WTC11 (cell line): ENCODE data around the gene IPP. TPM values are rescaled to one million over a fixed set of nuclear protein-coding genes. Genes with fewer than 3 reads are reported as not detected.
"Not testable (repeated sequence)": the region's sequence is repeated elsewhere in the genome, so short reads cannot be mapped to it uniquely, and the experiment has no call there.

ENCODE experiments used
- ATAC-seq: fragments of 200-7000 bp; cut with Tn5 transposase; 2 replicates; pipeline ENCODE4 v1.10.0; 2021; ENCODE audit warnings: mild to moderate bottlenecking, moderate library complexity
- CTCF ChIA-PET: fragments of 300-600 bp; sonication (Branson Sonifier 250); formaldehyde crosslinking; loops from one replicate; lab custom pipeline; 2021; ENCODE audit warnings: antibody characterized with exemption; lab: Charles Lee
- POLR2A ChIA-PET: fragments of 350-600 bp; sonication (Branson Sonifier 250); formaldehyde crosslinking; loops from one replicate; lab custom pipeline; 2021; ENCODE audit warnings: antibody characterized with exemption; lab: Charles Lee
- DNase-seq: peaks from one replicate; pipeline ENCODE4 v3.0.0; 2021; ENCODE audit warnings: low spot score
- H3K27ac Mint-ChIP-seq: 2 replicates; pipeline ENCODE4 v1.8.0; 2021; ENCODE audit warnings: mixed read lengths
- H3K27me3 Mint-ChIP-seq: 2 replicates; pipeline ENCODE4 v1.8.0; 2021; ENCODE audit warnings: low read depth, mild to moderate bottlenecking, moderate library complexity, mixed read lengths
- H3K36me3 Mint-ChIP-seq: 2 replicates; pipeline ENCODE4 v1.8.0; 2021; ENCODE audit warnings: mixed read lengths
- H3K4me1 Mint-ChIP-seq: 2 replicates; pipeline ENCODE4 v1.8.0; 2022; ENCODE audit warnings: mixed read lengths
- H3K4me3 Mint-ChIP-seq: 2 replicates; pipeline ENCODE4 v1.8.0; 2021; ENCODE audit warnings: mild to moderate bottlenecking, moderate library complexity, mixed read lengths
- H3K9me3 Mint-ChIP-seq: 2 replicates; pipeline ENCODE4 v1.8.0; 2021; ENCODE audit warnings: mixed read lengths
- AFF4 ChIP-seq: sonication (generic); formaldehyde crosslinking; IDR thresholded peaks from 2 replicates; pipeline ENCODE4 v1.8.1; 2023; ENCODE audit warnings: mild to moderate bottlenecking, missing genetic modification reagents, borderline replicate concordance
- CBFB ChIP-seq: sonication (generic); formaldehyde crosslinking; IDR thresholded peaks from 2 replicates; pipeline ENCODE4 v1.8.1; 2022; ENCODE audit warnings: mild to moderate bottlenecking, low read depth, missing genetic modification reagents
- ERG ChIP-seq: fragments of 250-450 bp; sonication (Bioruptor Pico); IDR thresholded peaks from 2 replicates; pipeline ENCODE4 v1.8.0; 2021; ENCODE audit warnings: mild to moderate bottlenecking
- IRF2 ChIP-seq: sonication (generic); formaldehyde crosslinking; IDR thresholded peaks from 2 replicates; pipeline ENCODE4 v1.8.0; 2022; ENCODE audit warnings: low read depth, missing genetic modification reagents, borderline replicate concordance
- MAX ChIP-seq: sonication (generic); formaldehyde crosslinking; IDR thresholded peaks from 2 replicates; pipeline ENCODE4 v1.8.0; 2022; ENCODE audit warnings: mild to moderate bottlenecking, missing genetic modification reagents
- NFATC4 ChIP-seq: fragments of 250-450 bp; sonication (Bioruptor Pico); IDR thresholded peaks from 2 replicates; pipeline ENCODE4 v1.9.0; 2021; ENCODE audit warnings: mild to moderate bottlenecking
- NR2C2 ChIP-seq: sonication (generic); formaldehyde crosslinking; IDR thresholded peaks from 2 replicates; pipeline ENCODE4 v1.8.0; 2022; ENCODE audit warnings: mild to moderate bottlenecking, missing genetic modification reagents
- RORB ChIP-seq: fragments of 250-450 bp; sonication (Bioruptor Pico); IDR thresholded peaks from 2 replicates; pipeline ENCODE4 v1.9.0; 2021; ENCODE audit warnings: mild to moderate bottlenecking
- SP1 ChIP-seq: sonication (generic); formaldehyde crosslinking; conservative IDR thresholded peaks from 2 replicates; pipeline ENCODE4 v1.8.1; 2022; ENCODE audit warnings: missing genetic modification reagents
- total RNA-seq: library from RNA; stranded (reverse); gene quantifications from 3 replicates; pipeline ENCODE4 v1.2.3, GENCODE V29; 2021
- TF ChIP-seq, protein P1 (sequence below): sonication (generic); formaldehyde crosslinking; conservative IDR thresholded peaks from 2 replicates; pipeline ENCODE4 v1.8.1; 2023; ENCODE audit warnings: mild to moderate bottlenecking, low read depth, missing genetic modification reagents, moderate library complexity
- TF ChIP-seq, protein P2 (sequence below): fragments of 250-450 bp; sonication (Bioruptor Pico); conservative IDR thresholded peaks from 2 replicates; pipeline ENCODE4 v1.9.0; 2021; ENCODE audit warnings: mild to moderate bottlenecking
- TF ChIP-seq, protein P3 (sequence below): sonication (generic); formaldehyde crosslinking; IDR thresholded peaks from 2 replicates; pipeline ENCODE4 v1.8.1; 2023; ENCODE audit warnings: mild to moderate bottlenecking, missing genetic modification reagents, moderate library complexity

The IPP gene
- total RNA-seq, 1 experiment from 2014 or later = 6.3 TPM

- no peak overlapping the region for H3K27ac Mint-ChIP-seq
- ATAC-seq (0 out of 2 replicates have a peak, but pooled peaks have one; percentile 28), DNase-seq (no peak)
- no peaks in the 10 kb centered on the region for H3K36me3 Mint-ChIP-seq
- H3K27me3 Mint-ChIP-seq = no peaks in the 10 kb centered on the region
- TF ChIP-seq NFATC4 (CRISPR knock-in tag) (no peak), NR2C2 (no peak), IRF2 (no peak), AFF4 (CRISPR knock-in tag) (no peak), SP1 (CRISPR knock-in tag) (no peak), ERG (no peak), MAX (no peak), RORB (CRISPR knock-in tag) (no peak), CBFB (no peak)
- TF ChIP-seq, protein P1, sequence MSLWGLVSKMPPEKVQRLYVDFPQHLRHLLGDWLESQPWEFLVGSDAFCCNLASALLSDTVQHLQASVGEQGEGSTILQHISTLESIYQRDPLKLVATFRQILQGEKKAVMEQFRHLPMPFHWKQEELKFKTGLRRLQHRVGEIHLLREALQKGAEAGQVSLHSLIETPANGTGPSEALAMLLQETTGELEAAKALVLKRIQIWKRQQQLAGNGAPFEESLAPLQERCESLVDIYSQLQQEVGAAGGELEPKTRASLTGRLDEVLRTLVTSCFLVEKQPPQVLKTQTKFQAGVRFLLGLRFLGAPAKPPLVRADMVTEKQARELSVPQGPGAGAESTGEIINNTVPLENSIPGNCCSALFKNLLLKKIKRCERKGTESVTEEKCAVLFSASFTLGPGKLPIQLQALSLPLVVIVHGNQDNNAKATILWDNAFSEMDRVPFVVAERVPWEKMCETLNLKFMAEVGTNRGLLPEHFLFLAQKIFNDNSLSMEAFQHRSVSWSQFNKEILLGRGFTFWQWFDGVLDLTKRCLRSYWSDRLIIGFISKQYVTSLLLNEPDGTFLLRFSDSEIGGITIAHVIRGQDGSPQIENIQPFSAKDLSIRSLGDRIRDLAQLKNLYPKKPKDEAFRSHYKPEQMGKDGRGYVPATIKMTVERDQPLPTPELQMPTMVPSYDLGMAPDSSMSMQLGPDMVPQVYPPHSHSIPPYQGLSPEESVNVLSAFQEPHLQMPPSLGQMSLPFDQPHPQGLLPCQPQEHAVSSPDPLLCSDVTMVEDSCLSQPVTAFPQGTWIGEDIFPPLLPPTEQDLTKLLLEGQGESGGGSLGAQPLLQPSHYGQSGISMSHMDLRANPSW = no peak
- TF ChIP-seq, protein P2, sequence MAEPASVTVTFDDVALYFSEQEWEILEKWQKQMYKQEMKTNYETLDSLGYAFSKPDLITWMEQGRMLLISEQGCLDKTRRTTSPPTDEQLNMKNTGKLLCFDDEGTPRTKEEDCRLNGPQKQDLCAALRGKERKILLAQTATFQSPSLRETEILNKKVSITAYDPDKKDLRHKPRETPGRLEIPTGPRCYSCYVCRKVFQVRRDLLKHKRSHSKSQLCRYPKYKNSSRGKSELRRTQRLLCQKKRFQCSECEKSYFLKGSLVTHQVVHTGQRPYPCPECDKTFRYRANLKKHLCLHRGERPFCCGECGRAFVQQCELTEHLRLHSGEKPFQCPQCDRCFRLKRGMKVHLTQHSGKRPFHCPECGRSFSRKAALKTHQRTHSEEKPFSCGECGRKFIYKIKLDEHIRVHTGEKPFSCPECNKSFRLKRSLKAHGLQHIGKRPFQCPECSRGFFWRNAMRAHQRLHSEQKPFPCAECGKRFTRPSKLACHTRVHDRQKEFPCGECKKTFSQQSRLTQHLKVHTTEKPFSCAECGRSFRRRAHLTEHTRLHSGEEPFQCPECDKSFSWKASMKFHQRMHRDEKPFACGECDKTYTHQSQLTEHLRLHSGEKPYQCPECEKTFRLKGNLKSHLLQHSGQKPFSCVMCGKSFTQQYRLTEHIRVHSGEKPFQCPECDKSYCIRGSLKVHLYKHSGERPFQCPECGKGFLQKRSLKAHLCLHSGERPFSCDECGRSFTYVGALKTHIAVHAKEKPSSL = no peak
- TF ChIP-seq, protein P3, sequence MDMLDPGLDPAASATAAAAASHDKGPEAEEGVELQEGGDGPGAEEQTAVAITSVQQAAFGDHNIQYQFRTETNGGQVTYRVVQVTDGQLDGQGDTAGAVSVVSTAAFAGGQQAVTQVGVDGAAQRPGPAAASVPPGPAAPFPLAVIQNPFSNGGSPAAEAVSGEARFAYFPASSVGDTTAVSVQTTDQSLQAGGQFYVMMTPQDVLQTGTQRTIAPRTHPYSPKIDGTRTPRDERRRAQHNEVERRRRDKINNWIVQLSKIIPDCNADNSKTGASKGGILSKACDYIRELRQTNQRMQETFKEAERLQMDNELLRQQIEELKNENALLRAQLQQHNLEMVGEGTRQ (CRISPR knock-in tag) = no peak
- H3K4me1 Mint-ChIP-seq = peaks cover 8% of the 10 kb centered on the region
- POLR2A ChIA-PET = interaction anchor here (0.6 kb wide), 1 partner anchor 44 kb away, joined by 5 read pairs; no protein-coding TSS in a partner anchor
- CTCF ChIA-PET = no interaction called here
- H3K9me3 Mint-ChIP-seq = no peaks in the 10 kb centered on the region
- no peak overlapping the region for H3K4me3 Mint-ChIP-seq
Measured at GRCh38 chr1:45730075-45730779, 20.2 kb downstream of the IPP start.

- H3K4me3 Mint-ChIP-seq, H3K4me1 Mint-ChIP-seq, CTCF ChIA-PET, H3K36me3 Mint-ChIP-seq, H3K9me3 Mint-ChIP-seq, POLR2A ChIA-PET, H3K27ac Mint-ChIP-seq, H3K27me3 Mint-ChIP-seq, DNase-seq, ATAC-seq: not testable (repeated sequence)
Measured at GRCh38 chr1:45726007-45726406, 24.4 kb downstream of the IPP start.
